ENCODE measurements around the gene FBXL20.

GRCh38 chr17:39221572-39221971 is 179.9 kb downstream of the FBXL20 start:
- TF ChIP-seq ZNF317 (CRISPR knock-in tag; IDR thresholded peaks at IDR 0.05; ENCODE audit: borderline replicate concordance, low read depth) (no peak), CTCF (IDR thresholded peaks at IDR 0.05) (no peak)

Measured in WTC11 (cell line).